GM12891 (cell line): ENCODE results near the gene OTOGL.

Experiments
- PAX5 ChIP-seq: IDR thresholded peaks from 2 replicates; pipeline ENCODE4 v1.6.1; 2011; ENCODE audit warnings: low read length, moderate library complexity, mild to moderate bottlenecking; ENCODE audit not compliant: insufficient read depth, severe bottlenecking
- POLR2A ChIP-seq: IDR thresholded peaks from 2 replicates; pipeline ENCODE4 v1.6.1; 2011; ENCODE audit warnings: low read depth, low read length, control low read depth
- POLR2AphosphoS5 ChIP-seq: IDR thresholded peaks from 2 replicates; pipeline ENCODE4 v1.6.1; 2011; ENCODE audit warnings: low read depth, low read length, control low read depth
- TAF1 ChIP-seq: IDR thresholded peaks from 2 replicates; pipeline ENCODE4 v1.6.1; 2011; ENCODE audit warnings: low read depth, low read length, control low read depth

DNA sequence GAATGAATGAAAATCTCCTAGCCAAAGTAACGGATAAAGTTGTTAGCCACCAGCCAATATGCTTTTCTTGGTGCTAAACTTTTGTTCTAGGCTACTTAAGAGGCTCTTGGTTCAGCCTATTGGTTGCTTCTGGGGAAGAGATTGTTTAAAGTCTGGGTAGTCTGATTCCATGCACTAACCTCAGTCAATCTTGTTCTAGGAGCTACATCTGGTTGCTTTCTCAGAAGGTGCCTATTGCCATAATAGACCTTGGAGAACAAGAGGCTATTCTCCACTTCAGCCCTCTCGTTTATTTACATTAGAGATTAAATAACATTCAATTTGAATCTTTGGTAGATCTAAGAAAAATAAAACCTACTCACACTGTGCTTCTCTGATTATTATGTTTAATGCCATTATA is 40.8 kb upstream of the OTOGL start:
- TF ChIP-seq POLR2A (no peak), TAF1 (no peak), POLR2AphosphoS5 (no peak), PAX5 (no peak)
